ENCODE data around the gene LRCOL1.

The LRCOL1 gene

GRCh38 chr12:132610866-132611602, 652 bp upstream of the LRCOL1 start:
- Histone ChIP-seq H3K79me1 (ENCODE audit: low read depth, low read length) (no peaks in the 10 kb centered on the region), H2AK5ac (ENCODE audit: low read depth, low read length) (peak overlapping the region; percentile 81), H3K14ac (ENCODE audit: low read length) (peak overlapping the region; percentile 56), H2BK12ac (ENCODE audit: low read length) (no peak overlapping the region), H3K36me3 (replicated peaks in 1 of 2; ENCODE audit: control insufficient read depth in 2 of 2, insufficient read depth in 2 of 2, low read length in 2 of 2) (no peaks in the 10 kb centered on the region), H3K4ac (ENCODE audit: low read length) (peak overlapping the region; percentile 84), H2BK120ac (ENCODE audit: low read depth, low read length) (no peak overlapping the region), H3K4me1 (ENCODE audit: control insufficient read depth in 2 of 2, insufficient read depth in 1 of 2, low read depth in 1 of 2, low read length in 2 of 2) (peaks cover 5 to 17% of the 10 kb centered on the region in 2 donors), H4K91ac (ENCODE audit: low read depth, low read length, poor library complexity) (peak overlapping the region; percentile 53), H4K8ac (ENCODE audit: low read depth, low read length) (peak overlapping the region; percentile 65), H3K4me2 (ENCODE audit: insufficient read depth, low read length, poor library complexity, severe bottlenecking) (no peak overlapping the region), H3K23ac (ENCODE audit: low read depth, low read length, poor library complexity) (no peak overlapping the region), H3K9ac (ENCODE audit: low read depth, low read length, poor library complexity) (no peak overlapping the region), H3K9me3 (replicated peaks in 1 of 2; ENCODE audit: control insufficient read depth in 2 of 2, insufficient read depth in 1 of 2, low read depth in 1 of 2, low read length in 2 of 2) (peaks cover 7 to 18% of the 10 kb centered on the region in 2 donors), H3K18ac (ENCODE audit: low read length) (peak overlapping the region; percentile 71), H3K27ac (replicated peaks; ENCODE audit: low read length) (no peak overlapping the region), H3K27me3 (ENCODE audit: control insufficient read depth in 3 of 3, insufficient read depth in 3 of 3, low read depth in 1 of 3, low read length in 3 of 3) (peaks cover 8 to 57% (median 29%) of the 10 kb centered on the region in 3 experiments), H3K4me3 (ENCODE audit: low read length in 2 of 2) (no peak overlapping the region), H2BK5ac (ENCODE audit: low read length) (no peak overlapping the region), H2BK15ac (ENCODE audit: low read length) (peak overlapping the region; percentile 93), H2AFZ (ENCODE audit: low read length) (no peak overlapping the region)
- no peak for DNase-seq (ENCODE audit: low spot score)
- no CpG with 5 or more reads among the region's 33 CpGs for WGBS, 2 donors (ENCODE audit: extremely low coverage in 2 of 2, insufficient read length in 2 of 2, insufficient replicate concordance in 1 of 2)

DNA sequence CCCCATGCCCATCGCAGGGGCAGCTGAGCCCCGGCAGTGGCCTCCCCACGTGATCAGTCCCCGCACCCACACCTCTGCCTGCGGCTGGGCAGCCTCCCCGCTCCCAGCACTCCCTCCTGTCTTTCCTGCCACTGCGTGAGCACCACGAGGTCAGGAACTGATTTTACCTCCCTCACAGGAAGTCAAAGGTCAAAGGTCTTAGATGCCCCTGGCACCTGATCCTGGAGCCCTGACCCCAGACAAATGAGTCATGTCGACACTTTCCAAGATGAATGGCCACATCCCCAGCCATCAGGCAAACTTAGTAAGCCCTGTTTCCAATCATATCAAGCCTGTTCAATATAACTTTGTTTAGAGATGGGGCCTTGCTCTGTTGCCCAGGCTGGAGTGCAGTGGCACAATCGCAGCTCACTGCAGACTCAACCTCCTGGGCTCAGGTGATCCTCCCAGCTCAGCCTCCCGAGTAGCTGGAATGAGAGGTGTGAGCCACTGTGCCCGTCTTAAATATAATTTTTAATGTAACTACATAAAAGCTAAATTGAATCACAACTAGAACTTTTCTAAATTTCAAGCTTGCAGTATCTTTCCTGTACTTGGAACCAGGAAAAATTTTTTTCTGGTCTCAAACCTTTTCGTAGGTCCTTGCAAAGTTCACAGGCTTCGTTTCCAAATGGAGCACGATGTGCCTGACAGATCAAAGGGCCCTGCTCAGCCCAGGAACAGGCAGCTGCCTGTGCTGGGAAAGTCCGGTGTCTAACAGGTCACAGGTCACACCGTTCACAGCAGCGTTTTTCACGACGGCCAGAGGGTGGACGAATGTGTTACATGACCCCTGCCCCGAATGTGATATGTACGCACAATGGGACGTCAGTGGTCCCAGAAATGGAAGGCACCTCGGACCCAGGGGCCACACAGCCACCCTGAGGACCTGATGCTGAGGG, 1.9 kb downstream of the LRCOL1 start:
- no peak overlapping the region for H3K9ac ChIP-seq (ENCODE audit: low read depth, low read length, poor library complexity)
- no peak overlapping the region for H3K23ac ChIP-seq (ENCODE audit: low read depth, low read length, poor library complexity)
- no CpG with 5 or more reads among the region's 25 CpGs for WGBS, 2 donors (ENCODE audit: extremely low coverage in 2 of 2, insufficient read length in 2 of 2, insufficient replicate concordance in 1 of 2)
- H4K8ac ChIP-seq (ENCODE audit: low read depth, low read length), result no peak overlapping the region
- DNase-seq (ENCODE audit: low spot score), result no peak
- H2AFZ ChIP-seq (ENCODE audit: low read length), result no peak overlapping the region
- no peak overlapping the region for H2BK12ac ChIP-seq (ENCODE audit: low read length)
- peak overlapping the region; percentile 96 for H2AK5ac ChIP-seq (ENCODE audit: low read depth, low read length)
- H3K27ac ChIP-seq (replicated peaks; ENCODE audit: low read length), result peak overlapping the region; percentile 6
- no peak overlapping the region for H2BK15ac ChIP-seq (ENCODE audit: low read length)
- no peaks in the 10 kb centered on the region for H3K36me3 ChIP-seq (replicated peaks in 1 of 2; ENCODE audit: control insufficient read depth in 2 of 2, insufficient read depth in 2 of 2, low read length in 2 of 2)
- H3K4ac ChIP-seq (ENCODE audit: low read length), result no peak overlapping the region
- H3K14ac ChIP-seq (ENCODE audit: low read length), result peak overlapping the region; percentile 47
- H3K18ac ChIP-seq (ENCODE audit: low read length), result peak overlapping the region; percentile 20
- H3K79me1 ChIP-seq (ENCODE audit: low read depth, low read length), result no peaks in the 10 kb centered on the region
- peak overlapping the region; percentile 28 for H2BK120ac ChIP-seq (ENCODE audit: low read depth, low read length)
- H4K91ac ChIP-seq (ENCODE audit: low read depth, low read length, poor library complexity), result no peak overlapping the region
- no peak overlapping the region for H3K4me2 ChIP-seq (ENCODE audit: insufficient read depth, low read length, poor library complexity, severe bottlenecking)
- H3K4me1 ChIP-seq (ENCODE audit: control insufficient read depth in 2 of 2, insufficient read depth in 1 of 2, low read depth in 1 of 2, low read length in 2 of 2), result peaks cover 9 to 25% of the 10 kb centered on the region in 2 donors
- no peak overlapping the region for H3K4me3 ChIP-seq (ENCODE audit: low read length in 2 of 2)
- H3K27me3 ChIP-seq (ENCODE audit: control insufficient read depth in 3 of 3, insufficient read depth in 3 of 3, low read depth in 1 of 3, low read length in 3 of 3), result peaks cover 3 to 48% (median 25%) of the 10 kb centered on the region in 3 experiments
- peaks cover 3 to 12% of the 10 kb centered on the region in 2 donors for H3K9me3 ChIP-seq (replicated peaks in 1 of 2; ENCODE audit: control insufficient read depth in 2 of 2, insufficient read depth in 1 of 2, low read depth in 1 of 2, low read length in 2 of 2)
- no peak overlapping the region for H2BK5ac ChIP-seq (ENCODE audit: low read length)

GRCh38 chr12:132606927-132607326, 3.5 kb downstream of the LRCOL1 start:
- Histone ChIP-seq H2BK120ac (ENCODE audit: low read depth, low read length) (no peak overlapping the region), H2AK5ac (ENCODE audit: low read depth, low read length) (peak overlapping the region; percentile 50), H3K27ac (replicated peaks; ENCODE audit: low read length) (no peak overlapping the region), H3K4ac (ENCODE audit: low read length) (no peak overlapping the region), H2BK5ac (ENCODE audit: low read length) (no peak overlapping the region), H3K79me1 (ENCODE audit: low read depth, low read length) (no peaks in the 10 kb centered on the region), H2BK12ac (ENCODE audit: low read length) (peak overlapping the region; percentile 82), H3K27me3 (ENCODE audit: control insufficient read depth in 3 of 3, insufficient read depth in 3 of 3, low read depth in 1 of 3, low read length in 3 of 3) (peaks cover 3 to 36% (median 29%) of the 10 kb centered on the region in 3 experiments), H2BK15ac (ENCODE audit: low read length) (peak overlapping the region; percentile 67), H3K14ac (ENCODE audit: low read length) (no peak overlapping the region), H3K18ac (ENCODE audit: low read length) (peak overlapping the region; percentile 13), H4K91ac (ENCODE audit: low read depth, low read length, poor library complexity) (no peak overlapping the region), H3K9ac (ENCODE audit: low read depth, low read length, poor library complexity) (no peak overlapping the region), H4K8ac (ENCODE audit: low read depth, low read length) (no peak overlapping the region), H2AFZ (ENCODE audit: low read length) (no peak overlapping the region), H3K36me3 (replicated peaks in 1 of 2; ENCODE audit: control insufficient read depth in 2 of 2, insufficient read depth in 2 of 2, low read length in 2 of 2) (no peaks in the 10 kb centered on the region), H3K4me1 (ENCODE audit: control insufficient read depth in 2 of 2, insufficient read depth in 1 of 2, low read depth in 1 of 2, low read length in 2 of 2) (peaks cover 16 to 40% of the 10 kb centered on the region in 2 donors), H3K9me3 (replicated peaks in 1 of 2; ENCODE audit: control insufficient read depth in 2 of 2, insufficient read depth in 1 of 2, low read depth in 1 of 2, low read length in 2 of 2) (peaks cover 3 to 11% of the 10 kb centered on the region in 2 donors), H3K23ac (ENCODE audit: low read depth, low read length, poor library complexity) (no peak overlapping the region), H3K4me2 (ENCODE audit: insufficient read depth, low read length, poor library complexity, severe bottlenecking) (no peak overlapping the region), H3K4me3 (ENCODE audit: low read length in 2 of 2) (no peak overlapping the region)
- no CpG with 5 or more reads among the region's 19 CpGs for WGBS, 2 donors (ENCODE audit: extremely low coverage in 2 of 2, insufficient read length in 2 of 2, insufficient replicate concordance in 1 of 2)
- no peak for DNase-seq (ENCODE audit: low spot score)

DNA sequence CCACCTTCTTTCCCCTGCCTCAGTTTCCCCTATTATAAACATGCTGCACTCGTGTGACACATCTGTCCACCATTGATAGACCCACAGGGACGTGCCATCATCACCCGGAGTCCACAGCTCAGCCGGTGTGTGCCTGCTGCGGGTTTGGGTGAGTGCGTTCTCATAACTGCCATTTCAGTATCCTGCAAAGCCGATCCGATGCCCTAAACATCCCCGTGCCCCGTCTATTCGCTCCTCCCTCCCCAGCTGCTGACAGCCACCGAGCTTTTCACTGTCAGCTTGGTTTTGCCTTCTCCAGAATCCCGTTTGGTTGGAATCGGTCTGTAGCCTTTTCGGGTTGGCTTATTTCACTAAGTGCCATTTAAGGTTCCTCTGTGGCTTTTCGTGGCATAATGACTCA, 3.9 kb downstream of the LRCOL1 start:
- no peak overlapping the region for H2BK12ac ChIP-seq (ENCODE audit: low read length)
- no peak overlapping the region for H4K8ac ChIP-seq (ENCODE audit: low read depth, low read length)
- H3K4me2 ChIP-seq (ENCODE audit: insufficient read depth, low read length, poor library complexity, severe bottlenecking), result no peak overlapping the region
- DNase-seq (ENCODE audit: low spot score), result no peak
- peaks cover 1 to 6% of the 10 kb centered on the region in 2 donors for H3K9me3 ChIP-seq (replicated peaks in 1 of 2; ENCODE audit: control insufficient read depth in 2 of 2, insufficient read depth in 1 of 2, low read depth in 1 of 2, low read length in 2 of 2)
- peak overlapping the region; percentile 53 for H2BK5ac ChIP-seq (ENCODE audit: low read length)
- WGBS, 2 donors (ENCODE audit: extremely low coverage in 2 of 2, insufficient read length in 2 of 2, insufficient replicate concordance in 1 of 2), result no CpG with 5 or more reads among the region's 16 CpGs
- H2BK120ac ChIP-seq (ENCODE audit: low read depth, low read length), result no peak overlapping the region
- no peak overlapping the region for H3K27ac ChIP-seq (replicated peaks; ENCODE audit: low read length)
- no peak overlapping the region for H3K18ac ChIP-seq (ENCODE audit: low read length)
- H3K4me3 ChIP-seq (ENCODE audit: low read length in 2 of 2), result no peak overlapping the region
- no peak overlapping the region for H3K9ac ChIP-seq (ENCODE audit: low read depth, low read length, poor library complexity)
- no peak overlapping the region for H4K91ac ChIP-seq (ENCODE audit: low read depth, low read length, poor library complexity)
- H3K4me1 ChIP-seq (ENCODE audit: control insufficient read depth in 2 of 2, insufficient read depth in 1 of 2, low read depth in 1 of 2, low read length in 2 of 2), result peaks cover 16 to 43% of the 10 kb centered on the region in 2 donors
- peaks cover 2 to 31% (median 29%) of the 10 kb centered on the region in 3 experiments for H3K27me3 ChIP-seq (ENCODE audit: control insufficient read depth in 3 of 3, insufficient read depth in 3 of 3, low read depth in 1 of 3, low read length in 3 of 3)
- no peak overlapping the region for H2AFZ ChIP-seq (ENCODE audit: low read length)
- no peak overlapping the region for H2BK15ac ChIP-seq (ENCODE audit: low read length)
- no peaks in the 10 kb centered on the region for H3K36me3 ChIP-seq (replicated peaks in 1 of 2; ENCODE audit: control insufficient read depth in 2 of 2, insufficient read depth in 2 of 2, low read length in 2 of 2)
- H3K79me1 ChIP-seq (ENCODE audit: low read depth, low read length), result no peaks in the 10 kb centered on the region
- H3K4ac ChIP-seq (ENCODE audit: low read length), result no peak overlapping the region
- no peak overlapping the region for H3K14ac ChIP-seq (ENCODE audit: low read length)
- peak overlapping the region; percentile 35 for H3K23ac ChIP-seq (ENCODE audit: low read depth, low read length, poor library complexity)
- no peak overlapping the region for H2AK5ac ChIP-seq (ENCODE audit: low read depth, low read length)
